ENCODE data around the gene ATP1B1.
A peak's percentile ranks its signal among the peaks of the same experiment; 100 is the strongest.
"Not testable (repeated sequence)": the region's sequence is repeated elsewhere in the genome, so short reads cannot be mapped to it uniquely, and the experiment has no call there.

The ATP1B1 gene

DNA sequence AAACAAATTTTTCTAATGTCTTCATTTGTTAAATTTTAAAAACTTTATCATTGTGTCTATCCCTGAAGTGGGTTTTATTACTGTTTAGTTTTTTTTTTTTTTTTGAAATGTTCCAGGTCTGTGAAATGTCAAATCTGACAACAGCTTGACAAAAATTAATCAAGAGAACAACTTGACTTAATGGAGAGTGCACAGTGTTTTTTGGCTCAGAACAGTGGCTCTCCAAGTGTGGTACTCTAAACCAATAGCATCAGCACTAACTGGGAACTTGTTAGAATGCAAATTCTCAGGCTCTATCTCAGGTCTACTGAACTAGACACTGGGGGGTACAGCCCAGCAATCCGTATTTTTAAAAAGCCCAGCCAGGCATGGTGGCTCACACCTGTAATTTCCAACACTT is 49.2 kb downstream of the ATP1B1 start:
- Mint-ChIP-seq H3K27me3 (no peaks in the 10 kb centered on the region), H3K4me1 (no peaks in the 10 kb centered on the region), H3K9me3 (no peaks in the 10 kb centered on the region), H3K27ac (no peak overlapping the region), H3K4me3 (no peak overlapping the region), H3K36me3 (ENCODE audit: low read depth) (peaks cover 3% of the 10 kb centered on the region)
- DNase-seq (no peak), ATAC-seq (no peak)

DNA sequence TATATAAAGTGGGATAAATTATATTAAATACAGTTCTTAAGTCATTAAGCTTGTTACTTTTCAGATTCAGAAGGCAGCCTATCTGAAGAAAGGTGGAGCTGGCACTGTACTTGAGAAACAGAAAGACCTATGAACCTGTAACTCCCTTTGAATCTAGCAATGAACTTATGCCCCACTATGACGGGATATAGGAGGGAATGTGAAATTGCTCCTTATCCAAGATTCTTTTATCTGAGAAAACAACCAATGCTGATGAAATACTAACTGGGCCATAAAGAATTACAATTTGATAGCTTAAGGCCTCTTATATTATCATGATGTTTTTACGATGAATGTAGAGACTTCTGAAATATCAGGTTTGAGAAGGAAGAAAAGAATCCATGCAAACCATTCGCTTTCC is 50.1 kb downstream of the ATP1B1 start:
- H3K4me1 Mint-ChIP-seq, result no peaks in the 10 kb centered on the region
- ATAC-seq, result no peak
- peaks cover 3% of the 10 kb centered on the region for H3K36me3 Mint-ChIP-seq (ENCODE audit: low read depth)
- H3K27ac Mint-ChIP-seq, result no peak overlapping the region
- no peak for DNase-seq
- no peaks in the 10 kb centered on the region for H3K27me3 Mint-ChIP-seq
- H3K9me3 Mint-ChIP-seq, result no peaks in the 10 kb centered on the region
- no peak overlapping the region for H3K4me3 Mint-ChIP-seq

DNA sequence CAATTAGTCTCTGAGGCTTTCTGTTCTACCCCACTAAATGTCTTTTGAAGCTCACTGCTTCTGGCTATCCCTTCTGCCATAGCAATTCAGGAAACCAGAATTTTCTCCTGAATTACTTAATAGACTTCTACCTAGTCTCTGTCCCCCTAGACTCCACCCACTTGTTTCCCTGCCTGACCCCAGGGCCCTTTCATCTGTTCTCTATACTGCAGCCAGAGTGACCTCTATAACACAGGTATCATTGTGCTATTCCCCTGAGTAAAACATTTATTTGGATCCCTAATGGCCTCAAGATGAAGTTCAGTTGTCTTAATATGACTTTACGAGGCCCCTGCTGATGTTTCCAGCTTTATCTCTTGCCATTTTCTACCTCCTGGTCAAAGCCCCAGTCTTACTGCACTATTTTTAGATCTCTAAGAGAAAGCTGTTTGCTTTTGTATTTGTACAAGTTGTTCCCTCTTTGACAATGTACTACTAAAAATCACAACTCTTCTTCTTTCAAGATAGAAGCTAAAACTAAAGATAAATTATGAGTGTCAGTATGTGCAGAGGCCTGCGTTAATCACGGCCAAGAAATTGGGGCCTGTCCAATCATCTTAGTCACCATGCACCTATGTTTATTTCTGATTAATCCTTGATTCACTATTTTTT is 54.5 kb downstream of the ATP1B1 start:
- H3K4me1 Mint-ChIP-seq, result peaks cover 9% of the 10 kb centered on the region
- no peak overlapping the region for H3K4me3 Mint-ChIP-seq
- peaks cover 3% of the 10 kb centered on the region for H3K36me3 Mint-ChIP-seq (ENCODE audit: low read depth)
- H3K9me3 Mint-ChIP-seq, result no peaks in the 10 kb centered on the region
- ATAC-seq, result no peak
- H3K27me3 Mint-ChIP-seq, result no peaks in the 10 kb centered on the region
- no peak overlapping the region for H3K27ac Mint-ChIP-seq
- no peak for DNase-seq

DNA sequence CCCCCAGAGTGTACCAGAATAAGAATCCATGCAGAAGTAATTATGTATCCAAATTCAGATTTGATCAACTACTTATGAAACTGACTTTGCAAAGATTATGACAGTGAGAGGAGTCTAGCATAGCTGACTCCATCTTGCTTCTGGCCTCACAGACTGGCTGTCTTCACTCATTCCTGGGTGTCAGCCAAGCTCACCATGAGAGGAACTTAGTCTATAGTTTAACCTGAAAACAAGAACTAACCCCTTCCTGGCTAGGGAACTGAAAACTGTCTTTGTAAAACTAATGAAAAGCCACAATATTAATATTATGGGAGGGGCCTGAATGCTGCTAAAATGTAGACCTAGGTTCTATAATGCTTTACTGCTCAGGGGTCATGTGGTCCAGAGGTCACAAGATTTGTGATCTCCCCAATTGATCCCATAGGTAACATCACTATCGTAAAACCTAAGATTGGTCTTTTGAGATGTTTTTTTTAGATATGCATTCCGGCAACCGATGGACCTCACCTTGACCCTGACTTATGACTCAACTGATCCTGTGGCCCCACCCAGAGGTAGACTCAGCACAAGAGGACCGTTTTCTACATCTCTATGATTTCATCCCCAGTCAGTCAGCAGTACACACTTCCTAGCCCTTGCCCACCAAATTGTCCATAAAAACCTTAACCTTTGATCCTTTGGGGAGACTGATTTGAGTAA is 55.2 kb downstream of the ATP1B1 start:
- H3K36me3 Mint-ChIP-seq (ENCODE audit: low read depth), result peaks cover 3% of the 10 kb centered on the region
- no peaks in the 10 kb centered on the region for H3K27me3 Mint-ChIP-seq
- DNase-seq (no peak), ATAC-seq (no peak)
- no peak overlapping the region for H3K27ac Mint-ChIP-seq
- H3K4me3 Mint-ChIP-seq, result no peak overlapping the region
- H3K9me3 Mint-ChIP-seq, result no peaks in the 10 kb centered on the region
- H3K4me1 Mint-ChIP-seq, result peaks cover 9% of the 10 kb centered on the region

DNA sequence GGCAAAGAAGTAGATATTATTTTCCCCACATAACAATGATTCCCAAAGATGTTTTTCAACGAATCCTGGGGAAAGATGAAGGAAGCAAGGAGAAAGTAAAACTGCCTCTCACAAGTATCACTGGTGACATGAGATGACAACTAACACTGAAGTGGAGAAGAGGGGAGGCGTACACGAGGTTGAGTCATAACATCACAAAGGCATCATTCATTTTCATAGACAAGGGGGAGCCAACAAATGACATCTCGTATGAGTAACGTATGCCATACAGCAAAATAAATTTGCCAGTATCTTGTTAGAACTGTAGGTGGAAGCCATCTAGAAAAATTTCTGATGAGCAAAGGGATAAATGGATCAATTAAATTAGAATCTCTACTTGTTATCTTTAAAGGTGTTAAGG is 56.6 kb downstream of the ATP1B1 start:
- no peak for DNase-seq
- no peaks in the 10 kb centered on the region for H3K9me3 Mint-ChIP-seq
- peak; percentile 85 for ATAC-seq
- no peak overlapping the region for H3K27ac Mint-ChIP-seq
- peaks cover 3% of the 10 kb centered on the region for H3K36me3 Mint-ChIP-seq (ENCODE audit: low read depth)
- no peak overlapping the region for H3K4me3 Mint-ChIP-seq
- no peaks in the 10 kb centered on the region for H3K27me3 Mint-ChIP-seq
- peaks cover 9% of the 10 kb centered on the region for H3K4me1 Mint-ChIP-seq

DNA sequence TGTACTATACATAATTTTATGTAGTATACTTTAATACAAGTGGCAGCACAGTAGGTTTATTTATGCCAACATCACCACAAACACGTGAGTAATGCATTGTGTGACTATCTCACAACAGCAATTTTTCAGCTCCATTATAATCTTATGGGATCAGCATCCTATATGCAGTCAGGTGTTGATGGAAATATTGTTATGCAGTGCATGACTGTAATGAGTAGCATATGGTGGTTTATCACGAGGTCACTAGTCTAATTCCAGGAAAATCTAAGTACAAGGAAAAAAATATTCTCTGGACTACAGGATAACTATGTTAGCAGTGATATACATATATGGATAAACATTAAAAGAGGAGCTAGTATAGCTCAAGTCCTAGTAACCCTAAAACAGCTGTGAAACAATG is 69.0 kb downstream of the ATP1B1 start:
- no peaks in the 10 kb centered on the region for H3K4me1 Mint-ChIP-seq
- DNase-seq (no peak), ATAC-seq (no peak)
- no peaks in the 10 kb centered on the region for H3K27me3 Mint-ChIP-seq
- H3K9me3 Mint-ChIP-seq, result no peaks in the 10 kb centered on the region
- no peak overlapping the region for H3K4me3 Mint-ChIP-seq
- H3K36me3 Mint-ChIP-seq (ENCODE audit: low read depth), result no peaks in the 10 kb centered on the region
- H3K27ac Mint-ChIP-seq, result no peak overlapping the region

DNA sequence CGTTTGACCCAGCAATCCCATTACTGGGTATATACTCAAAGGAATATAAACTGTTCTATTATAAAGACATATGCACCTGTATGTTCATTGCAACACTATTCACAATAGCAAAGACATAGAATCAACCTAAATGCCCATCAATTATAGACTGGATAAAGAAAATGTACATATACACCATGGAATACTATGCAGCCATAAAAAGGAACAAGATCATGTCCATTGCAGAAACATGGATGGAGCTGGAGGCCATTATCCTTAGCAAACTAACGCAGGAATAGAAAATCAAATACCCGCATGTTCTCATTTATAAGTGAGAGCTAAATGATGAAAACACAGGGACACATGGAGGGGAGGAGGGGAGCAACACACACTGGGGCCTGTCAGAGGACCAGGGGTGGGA is 72.9 kb downstream of the ATP1B1 start:
- H3K4me3 Mint-ChIP-seq; H3K27ac Mint-ChIP-seq; H3K9me3 Mint-ChIP-seq; ATAC-seq; DNase-seq; H3K36me3 Mint-ChIP-seq (ENCODE audit: low read depth); H3K27me3 Mint-ChIP-seq; H3K4me1 Mint-ChIP-seq: not testable (repeated sequence)

DNA sequence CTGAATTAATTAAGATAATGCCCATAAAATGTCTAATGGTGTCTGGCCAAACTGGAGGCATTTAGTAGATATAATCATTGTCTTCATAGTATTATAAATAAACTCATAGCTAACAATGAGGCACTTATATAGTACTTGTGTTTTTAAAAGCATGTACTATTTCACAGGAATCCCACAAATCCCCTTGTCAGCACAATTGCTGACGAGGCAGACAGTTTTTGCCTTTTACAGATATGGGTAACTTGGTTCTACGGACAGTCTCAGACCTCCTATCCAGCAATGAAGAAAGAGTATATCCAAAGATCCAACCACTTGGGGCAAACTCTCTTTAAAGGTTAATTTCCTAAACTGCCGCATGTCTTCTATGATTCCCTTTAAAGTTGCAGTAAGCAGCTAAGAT is 73.7 kb downstream of the ATP1B1 start:
- Mint-ChIP-seq H3K9me3 (no peaks in the 10 kb centered on the region), H3K4me1 (no peaks in the 10 kb centered on the region), H3K36me3 (ENCODE audit: low read depth) (no peaks in the 10 kb centered on the region), H3K4me3 (no peak overlapping the region), H3K27me3 (no peaks in the 10 kb centered on the region), H3K27ac (no peak overlapping the region)
- no peak for ATAC-seq
- DNase-seq, result no peak

Data from activated naive CD8-positive, alpha-beta T cell treated with anti-CD3 and anti-CD28 coated beads, Interleukin-2, amount 50 U/mL, for 24 hours (primary cell).